GM08714 (cell line): Measurements from ENCODE around the gene MBNL1.
"Not testable (repeated sequence)": the region's sequence is repeated elsewhere in the genome, so short reads cannot be mapped to it uniquely, and the experiment has no call there.

Experiments used
- H3K4me3 ChIP-seq: fragments of 200-500 bp; sonication (Bioruptor generic); 2 replicates; pipeline ENCODE4 v1.5.1; 2014; ENCODE audit warnings: mild to moderate bottlenecking, low read length, inconsistent platforms
- ZNF274 ChIP-seq: IDR thresholded peaks from 2 replicates; pipeline ENCODE4 v1.6.1; 2012; ENCODE audit warnings: mild to moderate bottlenecking, low read depth, low read length

The MBNL1 gene

DNA sequence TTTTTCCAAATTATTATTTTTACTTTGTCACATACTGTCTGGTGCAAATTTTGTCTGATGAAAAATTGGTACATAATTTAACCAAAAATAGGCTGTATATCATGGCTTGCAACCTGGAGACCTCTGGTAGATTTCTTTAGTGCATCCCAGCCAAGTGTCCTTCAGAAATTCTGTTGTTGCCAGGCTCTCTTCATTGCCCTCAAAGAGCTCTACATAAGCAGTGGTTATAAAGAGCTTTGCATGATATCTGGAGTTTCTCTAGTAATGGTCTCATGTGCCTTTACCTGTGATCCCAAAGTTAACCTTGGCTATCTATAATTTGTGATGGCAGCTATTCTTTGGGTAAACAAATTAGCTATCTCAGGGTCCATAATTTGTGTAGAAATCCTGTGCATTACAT lies 157.7 kb downstream of the MBNL1 start:
- TF ChIP-seq ZNF274, result no peak
- no peak overlapping the region for H3K4me3 ChIP-seq

DNA sequence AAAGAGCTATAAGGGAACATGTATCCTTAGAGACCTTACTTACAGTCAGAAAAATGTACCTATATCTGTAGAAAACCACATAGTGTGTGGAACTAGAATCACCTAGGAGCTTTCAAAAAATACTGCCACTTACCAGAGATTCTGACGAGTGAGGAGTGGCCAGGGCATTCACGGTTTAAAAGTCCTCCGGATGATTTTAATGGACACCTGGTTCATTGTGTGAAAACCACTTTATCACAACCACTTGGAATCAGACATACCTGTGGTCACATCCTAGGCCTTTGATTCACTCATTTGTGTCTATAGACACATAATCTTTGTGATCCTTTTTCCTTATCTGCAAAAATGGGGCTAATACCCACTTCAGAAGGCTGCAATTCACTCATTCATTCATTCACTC lies 159.8 kb downstream of the MBNL1 start:
- no peak for TF ChIP-seq ZNF274
- H3K4me3 ChIP-seq, result no peak overlapping the region

DNA sequence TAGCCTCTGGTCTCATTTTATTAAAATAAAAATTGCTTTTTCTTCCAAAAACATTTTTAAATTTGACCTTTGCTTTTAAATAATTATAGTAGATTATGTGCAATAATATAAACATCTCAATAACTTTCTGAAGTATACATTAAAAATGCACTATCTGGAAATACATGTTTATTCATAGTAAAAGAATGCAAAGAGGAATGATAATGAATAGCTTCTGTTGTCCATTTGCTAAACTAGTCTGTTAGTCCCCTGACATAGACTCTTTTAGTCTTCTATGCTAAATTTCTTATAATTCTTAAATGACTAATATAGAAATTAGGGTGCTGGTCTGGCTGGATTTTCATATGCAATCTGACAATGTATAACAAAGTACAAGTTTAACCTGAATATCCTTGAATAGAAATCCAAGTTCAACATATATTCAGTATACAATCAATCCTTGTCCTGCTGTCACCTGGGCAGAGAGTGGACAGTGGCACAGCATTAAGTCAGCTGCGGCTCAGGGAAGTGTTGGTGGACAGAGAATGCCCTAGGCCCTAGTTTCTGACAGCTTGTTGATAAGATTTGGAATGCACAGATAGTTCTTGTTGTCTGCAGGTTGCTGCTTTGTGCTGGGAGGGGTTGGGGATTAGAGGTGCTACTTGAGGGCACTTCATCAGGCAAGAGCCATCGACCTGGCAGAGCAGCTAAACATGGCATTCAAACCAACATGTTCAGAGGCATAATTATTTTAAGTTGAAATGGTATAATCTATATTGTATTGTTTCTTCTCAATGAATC lies 161.7 kb downstream of the MBNL1 start:
- no peak overlapping the region for H3K4me3 ChIP-seq
- TF ChIP-seq ZNF274, result no peak

DNA sequence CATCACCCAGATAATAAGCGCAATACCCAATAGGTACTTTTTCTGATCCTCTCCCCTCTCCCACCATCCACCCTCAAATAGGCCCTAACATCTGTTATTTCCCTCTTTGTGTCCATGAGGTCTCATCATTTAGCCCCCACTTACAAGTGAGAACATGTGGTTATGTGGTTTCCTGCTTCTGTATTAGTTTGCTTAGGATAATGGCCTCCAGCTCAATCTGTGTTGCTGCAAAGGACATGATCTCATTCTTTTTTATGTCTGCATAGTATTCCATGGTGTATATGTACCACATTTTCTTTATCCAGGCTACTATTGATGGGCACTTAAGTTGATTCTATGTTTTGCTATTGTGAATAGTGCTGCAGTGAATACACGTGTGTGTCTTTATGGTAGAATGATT lies 165.4 kb downstream of the MBNL1 start:
- no peak overlapping the region for H3K4me3 ChIP-seq
- TF ChIP-seq ZNF274, result no peak

DNA sequence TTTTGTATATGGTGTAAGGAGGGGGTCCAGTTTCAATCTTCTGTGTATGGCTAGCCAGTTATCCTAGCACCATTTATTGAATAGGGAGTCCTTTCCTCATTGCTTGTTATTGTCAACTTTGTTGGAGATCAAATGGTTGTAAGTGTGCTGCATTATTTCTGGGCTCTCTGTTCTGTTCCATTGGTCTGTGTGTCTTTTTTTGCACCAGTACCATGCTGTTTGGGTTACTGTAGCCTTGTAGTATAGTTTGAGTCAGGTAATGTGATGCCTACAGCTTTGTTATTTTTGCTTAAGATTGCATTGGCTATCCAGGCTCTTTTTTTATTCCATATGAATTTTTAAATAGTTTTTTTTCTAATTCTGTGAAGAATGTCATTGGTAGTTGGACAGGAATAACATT lies 166.5 kb downstream of the MBNL1 start:
- not testable (repeated sequence) for H3K4me3 ChIP-seq

DNA sequence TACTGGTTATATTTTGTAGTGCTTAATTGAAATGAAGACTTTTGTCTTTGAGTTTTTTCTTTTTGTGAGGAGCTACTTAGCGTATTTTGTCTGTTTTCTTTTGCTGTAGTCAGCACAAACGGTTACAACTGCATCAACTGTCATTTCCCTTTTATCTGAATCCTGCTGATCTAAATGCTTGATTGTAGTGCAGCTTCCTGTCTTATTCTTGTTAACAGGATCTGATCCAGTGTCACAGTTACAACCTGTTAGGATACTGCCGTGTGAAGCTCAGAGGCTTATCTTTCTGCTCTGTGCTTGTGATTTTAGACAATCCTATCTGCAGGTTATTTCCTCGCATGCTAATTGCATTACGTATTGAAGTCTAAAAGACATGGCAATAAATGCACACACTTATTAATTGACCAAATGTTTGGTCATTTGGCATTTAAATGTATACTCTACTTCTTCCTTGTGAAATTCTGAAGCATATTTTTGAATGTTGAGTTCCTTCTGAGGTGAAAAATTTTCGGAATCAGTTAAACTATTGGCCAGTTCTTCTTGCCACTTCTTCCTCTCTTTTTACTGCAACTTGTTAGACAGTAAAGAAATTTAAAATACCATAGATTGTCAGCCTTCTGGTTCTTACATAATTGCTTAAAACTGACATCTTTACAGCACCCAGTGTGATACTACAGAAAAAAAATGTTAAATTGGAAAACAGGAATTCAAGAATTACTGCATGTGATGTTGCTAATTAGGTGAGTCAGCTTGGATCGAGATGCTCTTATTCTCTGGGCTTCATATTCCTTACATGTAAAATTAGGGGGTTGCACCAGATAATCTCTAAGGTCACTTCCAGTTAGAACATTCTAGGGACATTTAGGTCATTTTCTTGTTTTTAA lies 168.2 kb downstream of the MBNL1 start:
- TF ChIP-seq ZNF274, result no peak
- no peak overlapping the region for H3K4me3 ChIP-seq

DNA sequence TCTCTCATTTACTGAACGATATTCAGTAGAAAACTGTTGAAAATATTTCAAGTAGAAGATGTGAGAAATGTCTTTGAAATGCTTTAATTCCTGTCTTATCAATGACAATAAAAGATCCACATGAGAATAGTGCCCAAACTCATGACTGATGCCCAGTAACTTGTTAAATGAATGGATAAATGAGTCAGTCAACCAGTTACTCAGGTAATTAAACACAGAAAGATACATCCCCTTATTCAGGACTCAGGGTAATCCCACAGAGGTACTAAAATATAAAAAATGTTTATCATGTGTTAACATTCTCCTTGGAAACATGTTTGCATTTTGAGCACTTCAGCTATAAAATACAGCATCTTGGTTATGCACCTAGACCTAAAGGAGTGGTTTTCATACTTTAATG lies 169.5 kb downstream of the MBNL1 start:
- TF ChIP-seq ZNF274, result no peak
- no peak overlapping the region for H3K4me3 ChIP-seq

DNA sequence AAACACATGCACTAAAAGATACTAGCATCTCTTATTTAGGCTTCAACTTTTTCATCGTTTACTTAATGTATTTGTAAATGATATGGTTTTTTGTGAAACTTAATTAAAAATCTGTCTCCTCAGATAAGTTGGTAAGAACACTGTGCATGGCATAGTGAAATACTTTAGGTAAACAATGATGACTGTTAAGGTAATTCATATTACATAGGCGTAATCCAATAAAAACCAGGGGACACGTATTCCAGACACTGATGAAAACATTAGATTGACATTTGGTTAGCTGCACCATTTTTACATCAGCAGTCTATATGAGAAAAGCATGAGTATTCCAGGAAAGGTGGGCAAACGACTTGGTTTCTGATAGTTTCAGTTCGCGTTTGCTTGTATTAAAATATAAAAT lies 170.0 kb downstream of the MBNL1 start:
- no peak overlapping the region for H3K4me3 ChIP-seq
- TF ChIP-seq ZNF274, result no peak

DNA sequence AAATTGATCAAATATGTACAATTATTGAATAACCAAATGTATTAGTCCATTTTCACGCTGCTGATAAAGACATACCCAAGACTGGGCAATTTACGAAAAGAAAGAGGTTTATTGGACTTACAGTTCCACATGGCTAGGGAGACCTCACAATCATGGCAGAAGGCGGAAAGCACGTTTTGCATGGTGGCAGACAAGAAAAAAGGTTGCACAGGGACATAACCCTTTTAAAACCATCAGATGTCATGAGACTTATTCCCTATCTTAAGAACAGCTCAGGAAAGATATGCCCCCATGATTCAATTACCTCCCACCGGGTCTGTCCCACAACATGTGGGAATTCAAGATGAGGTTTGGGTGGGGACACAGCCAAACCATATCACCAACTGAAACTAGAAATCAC lies 171.5 kb downstream of the MBNL1 start:
- H3K4me3 ChIP-seq, result not testable (repeated sequence)

DNA sequence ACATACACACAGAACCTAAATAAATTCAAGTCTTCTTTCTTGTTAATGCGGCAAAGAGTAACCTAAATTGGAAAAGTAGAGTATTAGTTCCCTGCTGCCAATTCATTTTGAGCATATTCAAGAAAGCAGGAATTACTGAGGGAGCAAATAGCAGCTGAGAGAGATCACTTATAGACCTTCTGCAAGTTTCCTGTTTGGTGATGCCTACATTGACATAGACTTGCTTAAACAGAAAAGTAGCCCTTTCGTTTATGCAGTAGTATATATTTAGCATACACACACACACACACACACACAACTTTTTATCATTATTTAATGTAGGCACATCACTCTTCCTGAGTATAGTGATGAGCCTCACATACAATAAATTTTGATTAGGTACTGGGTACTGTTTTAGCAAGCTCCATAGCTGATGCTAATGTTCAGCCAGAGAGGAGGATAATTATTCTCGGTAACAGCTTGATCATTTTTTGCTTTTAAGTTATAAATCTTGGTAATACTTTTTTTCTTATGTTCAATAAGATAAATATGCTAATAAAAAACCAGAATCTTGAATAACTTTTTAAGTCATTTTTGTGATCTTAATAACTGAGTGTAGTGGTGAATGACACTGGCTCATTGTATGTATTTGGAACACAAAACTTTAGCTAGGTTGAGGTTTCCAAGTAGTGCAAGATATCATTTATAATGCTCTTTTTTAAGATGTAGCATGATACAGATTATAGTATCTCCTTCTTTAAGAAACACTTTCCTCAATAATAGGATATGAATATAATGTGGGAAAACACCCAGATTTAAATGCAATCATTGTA lies 174.7 kb downstream of the MBNL1 start:
- TF ChIP-seq ZNF274, result no peak
- no peak overlapping the region for H3K4me3 ChIP-seq

DNA sequence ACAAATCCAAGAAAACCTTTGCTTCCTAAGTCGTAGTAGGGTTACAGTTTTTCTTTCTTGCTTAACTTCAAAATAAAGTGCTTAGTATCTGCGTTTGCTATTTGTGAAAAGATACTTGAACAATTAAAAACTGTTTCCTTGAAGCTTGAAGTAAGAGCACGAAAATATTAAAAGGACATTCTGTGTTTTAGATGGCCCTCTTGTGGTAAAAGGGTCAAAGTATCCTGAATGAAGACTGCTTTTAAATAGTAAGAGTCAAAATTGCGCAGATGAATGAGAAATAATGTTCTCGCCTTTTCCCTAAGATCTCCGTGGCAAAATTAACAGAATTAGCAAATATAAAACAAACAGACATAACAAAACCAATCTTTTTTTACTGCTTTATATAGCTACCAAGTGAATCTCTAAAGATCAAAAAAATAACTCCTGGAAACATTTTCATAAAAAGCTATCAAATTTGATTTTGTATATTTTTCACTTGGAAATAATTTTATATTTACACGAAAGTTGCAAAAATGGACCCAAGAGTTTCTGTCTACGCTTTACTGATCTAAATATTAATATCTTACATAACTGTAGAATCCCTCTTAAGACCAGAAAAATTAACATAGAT lies 175.4 kb downstream of the MBNL1 start:
- H3K4me3 ChIP-seq, result no peak overlapping the region
- no peak for TF ChIP-seq ZNF274

DNA sequence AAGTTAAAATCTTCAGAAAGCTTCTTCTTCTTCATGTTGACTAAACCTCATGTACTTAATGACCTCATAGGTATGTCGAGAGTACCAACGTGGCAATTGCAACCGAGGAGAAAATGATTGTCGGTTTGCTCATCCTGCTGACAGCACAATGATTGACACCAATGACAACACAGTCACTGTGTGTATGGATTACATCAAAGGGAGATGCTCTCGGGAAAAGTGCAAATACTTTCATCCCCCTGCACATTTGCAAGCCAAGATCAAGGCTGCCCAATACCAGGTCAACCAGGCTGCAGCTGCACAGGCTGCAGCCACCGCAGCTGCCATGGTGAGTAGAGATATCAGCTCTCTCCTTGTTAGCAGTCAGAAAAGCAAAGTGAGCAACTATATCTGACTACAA lies 176.5 kb downstream of the MBNL1 start:
- no peak for TF ChIP-seq ZNF274
- H3K4me3 ChIP-seq, result no peak overlapping the region

DNA sequence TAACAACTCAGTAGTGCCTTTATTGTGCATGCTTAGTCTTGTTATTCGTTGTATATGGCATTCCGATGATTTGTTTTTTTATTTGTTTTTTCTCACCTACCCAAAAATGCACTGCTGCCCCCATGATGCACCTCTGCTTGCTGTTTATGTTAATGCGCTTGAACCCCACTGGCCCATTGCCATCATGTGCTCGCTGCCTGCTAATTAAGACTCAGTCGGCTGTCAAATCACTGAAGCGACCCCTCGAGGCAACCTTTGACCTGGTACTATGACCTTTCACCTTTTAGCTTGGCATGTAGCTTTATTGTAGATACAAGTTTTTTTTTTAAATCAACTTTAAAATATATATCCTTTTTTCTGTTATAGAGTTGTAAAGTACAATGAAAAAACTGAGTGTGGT lies 177.8 kb downstream of the MBNL1 start:
- no peak for TF ChIP-seq ZNF274
- no peak overlapping the region for H3K4me3 ChIP-seq

DNA sequence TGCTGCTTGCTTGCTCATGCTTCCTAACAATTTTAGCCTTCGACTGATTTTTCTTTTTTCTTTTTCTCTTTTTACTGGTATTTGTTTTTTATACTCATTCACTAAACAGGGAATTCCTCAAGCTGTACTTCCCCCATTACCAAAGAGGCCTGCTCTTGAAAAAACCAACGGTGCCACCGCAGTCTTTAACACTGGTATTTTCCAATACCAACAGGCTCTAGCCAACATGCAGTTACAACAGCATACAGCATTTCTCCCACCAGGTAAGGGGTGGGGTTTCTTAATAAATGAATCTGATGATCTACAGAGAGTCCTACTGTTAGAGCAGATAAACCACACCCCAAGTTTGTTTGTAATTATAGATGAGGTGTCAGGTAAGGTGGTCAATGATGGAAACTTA lies 178.8 kb downstream of the MBNL1 start:
- no peak for TF ChIP-seq ZNF274
- no peak overlapping the region for H3K4me3 ChIP-seq
